ENCODE data around the gene SLC34A1.

- TF ChIP-seq POLR2A (IDR thresholded peaks at IDR 0.05) (no peak), POLR2AphosphoS5 (IDR thresholded peaks at IDR 0.05) (peak; percentile 13 to 79), CTCF (IDR thresholded peaks at IDR 0.05) (no peak)
These were observed 34.8 kb downstream of the SLC34A1 start for GRCh38 chr5:177419046-177419445.

All from upper lobe of left lung (tissue), 4 donors.